OCI-LY7 (cell line): Measurements from ENCODE around the gene DDIT4.

ENCODE experiments used
- CTCF ChIP-seq: fragments of 200-600 bp; sonication (generic); conservative IDR thresholded peaks from 2 replicates; pipeline ENCODE4 v1.5.1; 2014; ENCODE audit warnings: mild to moderate bottlenecking, antibody characterized with exemption, low read length, moderate library complexity, mixed read lengths
- EZH2phosphoT487 ChIP-seq: fragments of 200-600 bp; sonication (generic); IDR thresholded peaks from 2 replicates; pipeline ENCODE4 v1.6.1; 2018; ENCODE audit warnings: low read depth, borderline replicate concordance, mild to moderate bottlenecking, mixed run types, antibody characterized with exemption, low read length, moderate library complexity, mixed read lengths

GRCh38 chr10:72276013-72276387 is 2.3 kb downstream of the DDIT4 start:
- TF ChIP-seq CTCF (no peak), EZH2phosphoT487 (no peak)
